Dedifferentiated amniotic fluid mesenchymal stem cell (primary cell): ENCODE results near the gene IL23R.

ENCODE experiments used
- DNase-seq: peaks from one replicate; pipeline ENCODE4 v3.0.0-alpha.2; 2016; ENCODE audit errors: extremely low spot score

IL23R gene

GRCh38 chr1:67304023-67304422 is 137.8 kb downstream of the IL23R start:
- DNase-seq: no peak

- DNase-seq: no peak
These were observed 140.3 kb downstream of the IL23R start for GRCh38 chr1:67306547-67306946.

DNA sequence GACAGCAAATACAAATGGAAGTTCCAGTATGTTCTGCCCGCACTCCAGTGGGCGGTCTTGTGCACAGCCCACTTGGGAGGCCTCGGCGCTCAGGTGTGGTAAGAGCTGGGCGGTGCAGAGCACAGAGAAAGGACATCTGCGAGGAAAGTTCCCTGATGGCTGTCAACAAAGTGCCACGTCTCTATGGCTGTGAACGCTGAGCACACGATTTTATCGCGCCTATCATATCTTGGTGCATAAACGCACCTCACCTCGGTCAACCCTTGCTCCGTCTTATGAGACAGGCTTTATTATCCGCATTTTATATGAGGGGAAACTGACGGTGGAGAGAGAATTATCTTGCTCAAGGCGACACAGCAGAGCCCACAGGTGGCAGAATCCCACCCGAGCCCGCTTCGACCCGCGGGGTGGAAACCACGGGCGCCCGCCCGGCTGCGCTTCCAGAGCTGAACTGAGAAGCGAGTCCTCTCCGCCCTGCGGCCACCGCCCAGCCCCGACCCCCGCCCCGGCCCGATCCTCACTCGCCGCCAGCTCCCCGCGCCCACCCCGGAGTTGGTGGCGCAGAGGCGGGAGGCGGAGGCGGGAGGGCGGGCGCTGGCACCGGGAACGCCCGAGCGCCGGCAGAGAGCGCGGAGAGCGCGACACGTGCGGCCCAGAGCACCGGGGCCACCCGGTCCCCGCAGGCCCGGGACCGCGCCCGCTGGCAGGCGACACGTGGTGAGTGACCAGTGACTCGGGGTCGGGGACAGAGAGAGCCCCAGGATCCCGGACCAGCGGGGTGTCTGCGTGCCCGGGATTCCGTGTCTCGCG is 141.2 kb downstream of the IL23R start, which contains the start of gene IL12RB2:
Gene IL12RB2 (plus strand): TSS at position 623 of the 810 bp plus-strand sequence. CDS start 12,496 bp downstream, outside the sequence.
- DNase-seq: no peak

DNA sequence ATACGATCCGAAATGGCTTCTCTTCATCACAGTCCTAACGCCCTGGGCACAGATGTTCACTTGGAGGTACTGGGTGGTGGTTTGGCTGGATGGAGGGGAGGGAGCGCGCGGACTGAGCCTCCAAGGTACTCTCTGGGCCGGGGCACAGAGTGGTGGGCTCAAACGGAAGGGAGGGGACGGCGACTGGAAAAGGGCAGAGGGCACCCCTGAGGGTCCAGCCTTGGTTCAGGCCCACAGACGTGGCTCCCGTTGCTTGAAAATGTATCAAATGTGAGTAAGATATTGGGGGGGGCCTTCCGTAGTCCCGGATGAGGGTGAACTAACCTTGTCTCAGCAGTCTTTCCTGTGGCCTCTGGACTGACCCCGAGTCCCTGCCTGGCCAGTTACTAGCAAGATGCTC is 141.9 kb downstream of the IL23R start:
- DNase-seq: no peak
